ENCODE results near the gene TMEM109.

TMEM109 gene

DNA sequence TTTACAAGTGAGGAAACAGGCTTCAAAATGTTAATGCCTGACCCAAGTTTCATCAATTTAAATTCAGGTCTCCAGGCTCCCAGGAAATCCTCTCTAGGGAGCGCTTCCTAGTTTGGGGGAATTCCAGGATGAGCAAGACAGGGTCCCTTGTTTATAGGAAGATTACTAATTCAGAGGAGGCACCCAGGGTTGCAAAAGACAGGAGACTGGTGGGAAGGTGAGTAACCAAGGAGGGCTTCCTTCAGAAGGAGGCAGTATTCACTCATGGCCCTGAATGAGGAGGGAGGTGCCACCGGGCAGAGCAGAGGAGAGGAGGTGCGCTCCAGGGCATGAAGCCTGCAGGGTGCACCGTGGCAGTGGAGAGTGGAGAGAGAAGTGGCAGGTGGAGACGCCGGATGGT is 11.9 kb downstream of the TMEM109 start:
- DNase-seq (ENCODE audit: low spot score) = no peak

DNA sequence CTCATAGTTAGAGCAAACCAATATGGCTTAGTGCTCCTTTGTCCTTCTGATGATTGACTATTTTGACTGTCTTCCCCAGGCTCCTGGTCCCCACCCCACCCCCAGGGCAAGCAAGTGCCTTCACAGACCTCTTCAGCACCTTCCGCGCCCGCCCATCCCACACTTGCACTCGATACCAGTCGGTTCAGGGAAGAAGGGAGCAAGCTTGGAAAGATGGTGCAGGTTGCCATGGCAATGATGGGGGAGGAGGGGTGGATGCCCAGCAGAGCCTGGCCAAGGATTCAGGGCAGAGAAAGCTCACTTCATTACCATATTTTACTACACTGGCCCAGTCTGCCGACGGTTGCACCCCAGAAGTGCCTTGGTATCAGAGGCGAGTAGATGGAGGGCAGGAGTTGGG is 12.5 kb downstream of the TMEM109 start:
- DNase-seq (ENCODE audit: low spot score) = no peak

DNA sequence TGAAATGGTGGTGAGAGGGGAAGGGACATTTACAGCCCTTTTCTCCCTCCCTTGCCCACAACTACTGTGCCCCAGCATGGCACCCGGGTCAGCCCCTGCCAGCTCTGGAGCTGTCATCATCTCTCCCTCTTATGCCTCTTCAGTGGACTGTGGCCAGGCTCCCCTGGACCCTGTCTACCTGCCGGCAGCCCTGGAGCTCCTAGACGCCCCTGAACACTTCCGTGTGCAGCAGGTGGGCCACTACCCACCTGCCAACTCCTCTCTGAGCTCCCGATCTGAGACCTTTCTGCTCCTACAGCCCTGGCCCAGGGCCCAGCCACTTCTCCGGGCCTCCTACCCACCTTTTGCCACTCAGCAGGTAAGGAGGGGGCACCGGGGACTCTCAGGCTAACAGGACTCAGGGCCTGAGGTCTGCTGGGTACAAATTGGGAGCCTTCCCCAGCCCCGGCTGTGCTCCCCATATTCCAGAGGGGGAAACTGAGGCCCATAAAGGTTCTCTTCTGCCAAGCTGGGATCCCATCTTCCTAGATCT is 13.2 kb downstream of the TMEM109 start:
- no peak for DNase-seq (ENCODE audit: low spot score)

- DNase-seq (ENCODE audit: low spot score) = no peak
Observed at GRCh38 chr11:60927600-60927999, 13.6 kb downstream of the TMEM109 start.

DNA sequence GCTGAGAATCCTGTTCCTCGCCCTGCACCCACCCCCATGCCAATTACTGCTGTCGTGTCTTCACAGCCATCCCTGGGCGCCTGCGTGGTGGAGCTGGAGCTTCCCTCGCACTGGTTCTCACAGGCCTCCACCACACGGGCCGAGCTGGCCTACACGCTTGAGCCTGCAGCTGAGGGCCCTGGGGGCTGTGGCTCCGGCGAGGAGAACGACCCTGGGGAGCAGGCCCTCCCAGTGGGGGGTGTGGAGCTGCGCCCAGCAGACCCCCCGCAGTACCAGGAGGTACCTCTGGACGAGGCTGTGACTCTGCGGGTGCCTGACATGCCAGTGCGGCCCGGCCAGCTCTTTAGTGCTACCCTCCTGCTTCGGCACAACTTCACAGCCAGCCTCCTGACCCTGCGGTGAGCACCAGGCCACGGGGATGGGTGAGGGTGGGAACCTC is 14.6 kb downstream of the TMEM109 start:
- DNase-seq (ENCODE audit: low spot score) = no peak

GRCh38 chr11:60929764-60930163 is 15.8 kb downstream of the TMEM109 start:
- no peak for DNase-seq (ENCODE audit: low spot score)

- DNase-seq (ENCODE audit: low spot score) = no peak
Observed at GRCh38 chr11:60930394-60930793, 16.4 kb downstream of the TMEM109 start.

- no peak for DNase-seq (ENCODE audit: low spot score)
Observed at GRCh38 chr11:60931917-60932316, 18.0 kb downstream of the TMEM109 start.

DNA sequence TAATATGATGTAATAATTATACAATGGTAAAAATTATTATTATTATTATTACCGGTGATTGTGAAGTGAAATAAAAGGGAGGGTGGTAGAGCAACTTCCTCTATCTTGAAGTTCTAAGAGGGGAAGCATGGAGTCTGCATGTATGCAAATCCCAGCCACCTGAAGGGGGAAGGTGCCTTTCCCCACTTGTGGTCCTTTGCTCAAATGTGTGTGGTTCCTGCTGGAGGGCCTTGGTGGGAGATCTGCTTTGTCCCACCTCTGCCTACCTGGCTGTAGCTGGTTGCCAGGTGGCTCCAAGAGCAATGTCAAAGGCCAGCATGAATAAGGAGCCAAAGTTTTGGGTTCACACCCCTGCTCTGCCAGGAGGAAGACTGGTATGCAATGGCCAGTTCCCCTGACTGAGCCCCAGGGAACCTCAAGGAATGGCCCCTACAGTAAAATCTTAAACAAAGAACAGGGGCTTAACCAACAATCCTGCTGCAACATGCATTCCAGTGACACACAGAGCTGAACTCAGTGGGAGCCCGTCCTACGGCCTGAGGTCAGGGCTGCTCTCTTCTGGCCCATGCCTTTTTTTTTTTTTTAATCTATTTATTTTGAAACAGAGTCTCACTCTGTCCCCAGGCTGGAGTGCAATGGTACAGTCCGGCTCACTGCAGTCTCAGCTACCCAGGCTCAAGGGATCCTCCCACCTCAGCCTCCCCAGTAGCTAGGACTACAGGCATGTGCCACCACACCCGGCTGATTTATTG is 18.8 kb downstream of the TMEM109 start:
- no peak for DNase-seq (ENCODE audit: low spot score)

DNA sequence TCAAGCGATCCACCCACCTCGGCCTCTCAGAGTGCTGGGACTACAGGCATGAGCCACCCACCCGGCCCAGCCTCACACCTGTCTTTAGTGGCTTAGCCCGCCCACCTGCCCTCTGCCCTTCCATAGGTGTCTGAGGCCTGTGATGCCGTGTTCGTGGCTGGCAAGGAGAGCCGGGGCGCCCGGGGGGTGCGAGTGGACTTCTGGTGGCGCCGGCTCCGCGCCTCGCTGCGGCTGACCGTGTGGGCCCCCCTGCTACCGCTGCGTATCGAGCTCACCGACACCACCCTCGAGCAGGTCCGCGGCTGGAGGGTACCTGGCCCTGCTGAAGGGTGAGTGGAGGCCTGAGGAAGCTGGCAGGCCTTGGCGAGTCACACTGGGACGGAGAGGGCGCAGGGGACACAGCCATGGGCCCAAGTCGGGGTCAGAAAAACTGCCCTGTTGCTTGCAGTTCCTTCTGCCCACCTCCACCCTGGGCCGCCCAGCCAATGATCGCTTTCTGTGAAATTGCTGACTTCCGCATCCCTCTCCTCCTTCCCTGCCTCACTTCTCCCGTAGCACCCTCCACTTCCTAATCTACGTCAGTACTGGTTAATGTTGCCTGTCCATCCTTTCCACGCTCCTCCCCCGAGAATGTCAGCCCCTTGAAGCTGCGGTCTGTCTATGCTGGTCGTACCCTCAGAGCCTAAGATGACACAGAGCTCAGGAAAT is 19.6 kb downstream of the TMEM109 start:
- DNase-seq (ENCODE audit: low spot score) = no peak

- no peak for DNase-seq (ENCODE audit: low spot score)
Observed at GRCh38 chr11:60934124-60934789, 20.3 kb downstream of the TMEM109 start.

GRCh38 chr11:60934790-60935605 is 21.0 kb downstream of the TMEM109 start:
- no peak for DNase-seq (ENCODE audit: low spot score)

DNA sequence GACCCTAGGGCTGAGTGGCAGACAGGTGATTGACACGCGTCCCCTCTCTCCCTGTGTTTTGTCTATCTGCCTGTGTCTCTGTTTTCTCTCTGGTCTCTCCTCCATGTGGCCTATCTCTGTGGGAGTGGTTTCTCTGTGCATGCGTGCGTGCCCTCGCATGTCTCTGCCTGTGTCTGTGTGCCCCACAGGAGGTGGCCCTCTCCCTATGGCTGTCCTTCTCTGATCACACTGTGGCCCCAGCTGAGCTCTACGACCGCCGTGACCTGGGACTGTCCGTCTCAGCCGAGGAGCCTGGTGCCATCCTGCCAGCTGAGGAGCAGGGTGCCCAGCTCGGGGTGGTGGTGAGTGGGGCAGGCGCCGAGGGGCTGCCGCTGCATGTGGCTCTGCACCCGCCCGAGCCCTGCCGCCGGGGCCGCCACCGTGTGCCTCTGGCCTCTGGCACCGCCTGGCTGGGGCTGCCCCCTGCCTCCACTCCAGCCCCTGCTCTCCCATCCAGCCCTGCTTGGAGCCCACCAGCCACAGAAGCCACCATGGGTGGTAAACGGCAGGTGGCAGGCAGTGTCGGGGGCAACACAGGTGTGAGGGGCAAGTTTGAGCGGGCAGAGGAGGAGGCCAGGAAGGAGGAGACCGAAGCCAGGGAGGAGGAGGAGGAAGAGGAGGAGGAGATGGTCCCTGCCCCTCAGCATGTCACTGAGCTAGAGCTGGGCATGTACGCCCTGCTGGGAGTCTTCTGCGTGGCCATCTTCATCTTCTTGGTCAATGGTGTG is 21.9 kb downstream of the TMEM109 start:
- no peak for DNase-seq (ENCODE audit: low spot score)

GRCh38 chr11:60936467-60937143 is 22.6 kb downstream of the TMEM109 start:
- DNase-seq (ENCODE audit: low spot score) = no peak

GRCh38 chr11:60937144-60937527 is 23.2 kb downstream of the TMEM109 start:
- no peak for DNase-seq (ENCODE audit: low spot score)

DNA sequence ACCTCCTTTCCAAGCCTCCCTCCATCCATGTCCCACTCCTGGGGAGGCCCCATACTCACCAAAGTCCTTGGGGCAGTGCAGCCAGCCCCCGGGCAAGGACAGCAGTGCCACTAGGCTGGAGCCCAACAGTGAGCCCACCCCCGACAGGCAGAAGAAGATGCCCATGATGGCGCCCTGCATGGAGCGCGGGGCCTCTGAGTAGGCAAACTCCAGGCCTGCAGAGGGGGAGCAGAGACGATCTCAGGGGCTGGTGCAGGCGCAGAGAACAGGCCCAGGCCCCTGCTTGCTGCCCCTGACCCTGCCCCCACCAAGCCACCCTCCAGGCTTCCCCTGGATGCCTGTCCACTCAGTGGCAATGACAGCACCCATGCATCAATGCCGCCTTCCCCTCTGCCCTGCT is 23.9 kb downstream of the TMEM109 start:
- no peak for DNase-seq (ENCODE audit: low spot score)

GRCh38 chr11:60938500-60938899 is 24.5 kb downstream of the TMEM109 start:
- DNase-seq (ENCODE audit: low spot score) = no peak

GRCh38 chr11:60939301-60939700 is 25.3 kb downstream of the TMEM109 start:
- no peak for DNase-seq (ENCODE audit: low spot score)

GRCh38 chr11:60939855-60940254 is 25.9 kb downstream of the TMEM109 start:
- no peak for DNase-seq (ENCODE audit: low spot score)

DNA sequence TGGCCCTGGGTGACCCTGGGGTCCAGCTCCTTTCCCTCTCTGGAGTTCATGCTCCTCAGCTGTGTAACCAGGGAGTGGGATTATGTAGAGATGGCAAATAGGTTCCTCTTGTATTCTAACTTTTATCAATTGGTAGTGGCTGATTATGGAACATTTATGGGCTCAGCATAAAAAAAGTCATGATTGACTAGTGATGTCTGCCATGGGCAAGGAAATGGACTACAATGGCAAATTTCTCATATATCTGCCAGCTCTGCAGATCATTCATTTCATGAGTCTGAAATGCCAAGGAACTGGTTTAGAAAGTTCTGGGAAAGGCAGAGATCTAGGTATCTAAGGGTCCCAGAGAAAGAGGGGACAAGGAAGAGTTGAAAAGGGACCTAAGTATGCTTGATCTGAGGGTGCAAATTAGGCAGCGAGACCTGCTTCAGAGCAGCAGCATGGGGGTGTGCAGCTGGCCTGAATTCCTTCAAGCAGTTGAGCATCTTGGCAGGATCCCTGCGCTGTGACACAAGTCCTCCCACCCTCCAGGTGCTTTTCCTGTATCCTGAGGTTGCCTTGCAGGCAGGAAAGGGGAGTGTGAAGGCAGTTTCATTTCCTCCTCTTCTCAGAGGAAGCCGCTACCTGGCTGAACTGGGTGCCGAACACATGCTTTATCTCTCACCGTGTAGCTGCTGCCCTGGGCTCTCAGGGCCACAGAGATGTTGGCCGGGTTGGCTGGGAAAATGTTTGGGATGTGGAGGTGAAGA is 27.6 kb downstream of the TMEM109 start:
- DNase-seq (ENCODE audit: low spot score) = no peak
